ENCODE measurements around the gene RTL1.

RTL1 gene

DNA sequence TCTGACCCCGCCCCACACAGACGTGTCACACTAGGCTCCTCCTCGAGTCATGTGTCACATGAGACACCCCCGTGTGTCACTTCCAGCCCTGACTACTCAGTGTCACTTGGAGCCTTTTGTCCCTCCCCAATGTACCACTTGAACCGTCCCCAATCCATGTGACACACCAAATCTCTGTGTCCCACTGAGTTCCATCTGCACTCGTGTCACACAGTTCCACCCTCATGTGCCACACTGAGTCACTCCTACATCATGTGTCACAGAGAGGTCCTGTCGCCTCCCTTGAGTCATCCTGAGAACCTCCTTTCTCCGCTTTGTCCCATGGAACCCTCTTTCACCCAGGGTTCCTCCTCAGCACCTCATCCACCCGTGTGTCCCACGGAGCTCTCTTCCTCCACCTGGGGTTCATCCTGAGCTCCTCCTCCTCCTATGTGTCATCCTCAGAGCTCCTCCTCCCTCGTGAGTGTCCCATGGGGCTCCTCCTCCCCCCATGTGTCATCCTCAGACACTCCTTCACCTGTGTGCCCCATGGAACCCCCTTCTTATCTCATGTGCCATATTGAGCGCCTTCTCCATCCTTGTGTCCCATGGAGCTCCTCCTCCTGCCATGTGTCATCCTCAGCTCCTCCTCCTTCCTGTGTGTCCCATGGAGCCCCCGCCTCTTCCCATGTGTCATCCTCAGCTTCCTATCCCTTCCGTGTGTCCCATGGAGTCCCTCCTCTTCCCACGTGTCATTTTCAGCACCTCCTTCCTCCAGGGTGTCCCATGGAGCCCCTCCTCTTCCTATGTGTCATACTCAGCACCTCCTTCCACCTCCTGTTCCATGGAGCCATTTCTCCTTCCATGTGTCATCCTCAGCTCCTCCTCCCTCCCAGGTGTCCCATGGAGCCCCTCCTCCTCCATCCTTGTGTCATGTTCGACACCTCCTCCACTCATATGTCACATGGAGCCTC lies 32.0 kb downstream of the RTL1 start:
- H3K9ac ChIP-seq (ENCODE audit: low read depth, low read length): no peak overlapping the region
- no peak overlapping the region for H3K27ac ChIP-seq (ENCODE audit: low read depth, low read length)
- no peaks in the 10 kb centered on the region for H3K4me1 ChIP-seq (ENCODE audit: insufficient read depth, low read length)
- WGBS: 84% methylated on average over 16 of the region's 16 CpGs
- H3K9me3 ChIP-seq (ENCODE audit: insufficient read depth, low read depth, low read length): no peaks in the 10 kb centered on the region
- H3K4me3 ChIP-seq (ENCODE audit: low read length): no peak overlapping the region
- no peaks in the 10 kb centered on the region for H3K27me3 ChIP-seq (ENCODE audit: insufficient read depth, low read length)
- no peaks in the 10 kb centered on the region for H3K36me3 ChIP-seq (ENCODE audit: insufficient read depth, low read length)

DNA sequence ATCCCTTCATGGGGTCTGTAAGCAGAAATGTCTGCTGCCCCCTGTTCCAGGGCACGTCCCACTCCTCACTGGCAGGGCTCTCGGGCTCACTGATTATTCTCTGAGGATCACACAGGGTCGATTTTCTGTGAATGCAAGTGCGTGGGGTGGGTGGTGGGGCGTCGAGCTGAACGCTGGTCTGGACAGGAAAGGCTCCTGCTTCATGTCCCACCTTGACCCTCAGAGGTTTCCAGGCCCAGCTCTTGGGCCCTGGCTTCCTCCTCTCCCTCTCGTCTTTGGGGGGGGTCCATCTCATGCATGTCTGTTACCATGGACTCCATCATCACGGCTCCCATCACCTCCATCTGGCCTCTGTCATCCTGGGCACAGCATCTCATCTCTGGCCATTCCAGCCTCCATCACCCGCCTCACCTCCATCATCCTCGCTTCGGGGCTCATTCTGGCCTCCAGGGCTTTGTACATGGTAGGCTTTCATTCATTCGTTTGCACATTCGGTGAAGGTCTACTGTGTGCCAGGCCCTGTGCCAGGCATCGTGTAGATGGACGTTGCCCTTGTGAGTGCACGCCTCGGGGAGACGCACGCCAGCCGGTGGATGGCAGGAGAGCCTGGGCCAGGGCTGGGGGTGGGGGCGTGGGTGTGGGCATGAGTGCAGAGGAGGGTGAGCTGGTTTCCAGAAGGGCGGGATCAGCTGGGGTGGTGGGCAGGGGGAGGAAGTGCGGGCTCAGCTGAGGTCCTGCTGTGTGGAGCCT lies 34.7 kb downstream of the RTL1 start:
- no peak overlapping the region for H3K4me3 ChIP-seq (ENCODE audit: low read length)
- WGBS: 93% methylated on average over 20 of the region's 24 CpGs

DNA sequence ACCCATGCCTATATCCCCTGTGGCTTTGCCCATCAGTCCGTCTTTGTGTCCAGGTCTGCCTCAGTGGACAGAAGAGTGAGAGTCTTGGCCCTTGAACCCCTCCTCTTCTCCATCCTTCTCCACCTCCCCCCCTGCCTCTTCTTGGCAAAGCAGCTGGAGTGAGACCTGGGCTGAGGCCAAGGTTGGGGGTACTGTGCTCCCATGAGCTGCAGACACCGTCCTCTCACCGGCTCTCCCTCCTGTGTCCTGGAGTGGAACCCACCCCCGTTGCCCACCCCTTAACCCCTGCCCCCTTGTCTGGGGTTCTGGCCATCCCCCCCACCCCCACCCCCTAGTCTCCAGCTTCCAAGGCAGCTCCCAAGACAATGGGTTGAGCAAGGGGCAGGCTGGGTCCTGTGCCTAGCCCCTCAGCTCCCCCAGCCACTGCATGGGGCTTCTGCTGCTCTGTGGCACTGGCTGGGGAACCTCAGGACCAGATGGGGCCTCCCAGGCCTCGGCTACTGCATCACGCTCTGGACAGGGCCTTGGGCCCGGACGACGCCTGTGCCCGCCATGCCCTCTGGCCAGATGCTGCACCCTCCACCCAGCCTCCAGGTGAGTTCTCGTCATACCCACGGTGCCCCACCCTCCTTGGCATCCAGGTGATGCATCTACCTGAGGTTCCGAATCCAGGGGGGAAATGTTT lies 35.7 kb downstream of the RTL1 start:
- no peaks in the 10 kb centered on the region for H3K36me3 ChIP-seq (ENCODE audit: insufficient read depth, low read length)
- no peaks in the 10 kb centered on the region for H3K27me3 ChIP-seq (ENCODE audit: insufficient read depth, low read length)
- 94% methylated on average over 12 of the region's 13 CpGs for WGBS
- no peaks in the 10 kb centered on the region for H3K4me1 ChIP-seq (ENCODE audit: insufficient read depth, low read length)
- H3K9ac ChIP-seq (ENCODE audit: low read depth, low read length): no peak overlapping the region
- H3K27ac ChIP-seq (ENCODE audit: low read depth, low read length): no peak overlapping the region
- H3K9me3 ChIP-seq (ENCODE audit: insufficient read depth, low read depth, low read length): no peaks in the 10 kb centered on the region; the same call in 1 of the 2 replicates
- H3K4me3 ChIP-seq (ENCODE audit: low read length): no peak overlapping the region

More for the DNA sequence above, 34.7 kb downstream of the RTL1 start:
- Histone ChIP-seq H3K4me1 (ENCODE audit: insufficient read depth, low read length) (no peaks in the 10 kb centered on the region), H3K27me3 (ENCODE audit: insufficient read depth, low read length) (no peaks in the 10 kb centered on the region), H3K9me3 (ENCODE audit: insufficient read depth, low read depth, low read length) (no peaks in the 10 kb centered on the region), H3K27ac (ENCODE audit: low read depth, low read length) (no peak overlapping the region), H3K9ac (ENCODE audit: low read depth, low read length) (no peak overlapping the region), H3K36me3 (ENCODE audit: insufficient read depth, low read length) (no peaks in the 10 kb centered on the region)

DNA sequence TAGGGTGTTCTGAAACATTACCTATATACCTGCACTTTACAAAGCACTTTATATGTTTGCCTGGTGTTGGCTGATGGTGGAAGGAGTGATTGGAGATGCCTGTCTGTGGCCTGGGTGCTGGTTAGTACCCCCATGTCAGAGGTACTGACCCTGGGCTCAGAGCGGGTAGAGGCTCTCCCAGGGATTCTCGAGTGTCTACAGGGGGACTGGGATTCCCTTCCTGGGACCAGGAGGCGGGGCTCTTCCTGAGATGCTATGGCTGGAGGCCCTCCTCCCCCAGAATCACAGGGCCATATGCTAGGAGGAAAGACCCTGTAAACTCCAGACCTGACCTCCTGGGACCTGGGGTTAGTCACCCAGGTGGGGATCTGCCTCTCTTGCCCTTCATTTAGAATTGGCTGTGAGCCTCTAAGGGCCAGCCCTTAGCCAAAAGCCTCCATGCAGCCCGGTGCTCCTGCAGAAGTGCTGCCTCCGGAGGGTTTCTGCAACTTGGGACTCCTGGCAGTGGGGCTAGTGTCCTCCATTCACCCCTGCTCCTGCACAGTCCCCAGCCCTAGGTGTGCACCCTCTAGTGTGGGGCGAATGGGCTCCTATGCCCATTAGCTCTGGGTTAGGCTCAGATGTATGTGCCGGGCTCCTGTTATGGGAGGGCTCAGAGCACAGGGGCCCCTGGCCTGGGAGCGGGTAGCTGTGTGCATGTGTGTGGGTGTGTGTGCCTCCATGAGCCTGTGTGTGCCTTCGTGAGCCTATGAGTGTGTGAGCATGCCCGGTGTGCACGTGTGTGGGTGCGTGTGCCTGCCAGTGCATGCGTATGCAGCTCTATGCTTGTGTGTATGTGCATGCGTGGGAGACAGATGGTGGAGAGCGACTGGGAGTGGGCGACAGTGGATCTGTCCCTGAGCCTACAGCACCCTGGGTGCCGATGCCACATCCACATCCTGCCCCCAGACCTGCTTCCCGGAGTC lies 36.6 kb downstream of the RTL1 start:
- Histone ChIP-seq H3K27me3 (ENCODE audit: insufficient read depth, low read length) (no peaks in the 10 kb centered on the region), H3K9me3 (ENCODE audit: insufficient read depth, low read depth, low read length) (no peaks in the 10 kb centered on the region; the same call in 1 of the 2 replicates), H3K4me1 (ENCODE audit: insufficient read depth, low read length) (no peaks in the 10 kb centered on the region), H3K27ac (ENCODE audit: low read depth, low read length) (no peak overlapping the region), H3K9ac (ENCODE audit: low read depth, low read length) (no peak overlapping the region), H3K36me3 (ENCODE audit: insufficient read depth, low read length) (no peaks in the 10 kb centered on the region), H3K4me3 (ENCODE audit: low read length) (no peak overlapping the region)
- WGBS: 86% methylated on average over 18 of the region's 18 CpGs

DNA sequence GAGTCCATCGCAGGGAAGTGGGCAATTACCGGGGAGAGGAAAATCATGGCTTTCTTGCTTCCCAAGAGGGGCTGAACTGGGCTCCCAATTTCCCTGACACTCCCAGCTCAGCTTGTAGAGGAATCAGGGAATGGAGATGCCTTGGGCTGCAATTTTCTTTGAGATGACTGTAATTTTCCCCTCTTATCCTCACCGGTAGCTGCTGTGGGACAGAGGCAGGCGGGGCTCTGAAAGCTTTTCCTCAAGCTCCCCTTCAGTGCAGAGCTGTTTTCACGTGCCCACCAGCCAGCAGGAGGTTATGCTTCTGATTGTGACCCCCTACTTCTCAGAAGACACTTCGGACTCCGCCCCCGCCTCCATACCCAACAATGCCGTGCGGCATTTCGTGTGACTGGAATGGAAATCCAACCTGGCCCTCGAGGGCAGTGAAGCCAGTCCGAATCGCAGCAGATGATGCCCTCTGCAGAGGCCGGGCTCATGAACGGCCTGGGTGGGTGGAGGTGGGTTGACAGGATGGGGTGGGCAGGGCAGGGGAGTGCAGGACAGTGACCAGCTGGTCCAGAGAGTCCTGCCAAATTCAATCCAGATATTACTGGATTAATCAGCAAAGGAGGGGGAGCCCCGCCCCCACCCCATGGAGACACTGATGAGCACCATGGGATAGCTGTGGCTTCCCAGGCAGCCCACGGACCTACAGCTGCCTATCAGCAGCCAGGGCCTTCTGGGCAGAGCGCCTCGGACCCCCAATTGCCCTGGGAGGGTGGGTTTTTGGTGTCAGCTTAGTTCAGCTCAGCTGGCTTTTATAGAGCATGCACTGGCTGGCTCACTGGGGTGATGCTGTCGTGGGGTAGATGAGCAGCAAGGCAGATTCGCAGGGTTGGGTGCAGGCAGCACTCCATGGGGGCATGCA lies 37.6 kb downstream of the RTL1 start:
- H3K4me3 ChIP-seq (ENCODE audit: low read length): no peak overlapping the region
- WGBS: 89% methylated on average over 22 of the region's 22 CpGs
- H3K9me3 ChIP-seq (ENCODE audit: insufficient read depth, low read depth, low read length): no peaks in the 10 kb centered on the region; the same call in 1 of the 2 replicates
- no peaks in the 10 kb centered on the region for H3K4me1 ChIP-seq (ENCODE audit: insufficient read depth, low read length)
- no peak overlapping the region for H3K27ac ChIP-seq (ENCODE audit: low read depth, low read length)
- no peak overlapping the region for H3K9ac ChIP-seq (ENCODE audit: low read depth, low read length)
- no peaks in the 10 kb centered on the region for H3K27me3 ChIP-seq (ENCODE audit: insufficient read depth, low read length)
- H3K36me3 ChIP-seq (ENCODE audit: insufficient read depth, low read length): no peaks in the 10 kb centered on the region

DNA sequence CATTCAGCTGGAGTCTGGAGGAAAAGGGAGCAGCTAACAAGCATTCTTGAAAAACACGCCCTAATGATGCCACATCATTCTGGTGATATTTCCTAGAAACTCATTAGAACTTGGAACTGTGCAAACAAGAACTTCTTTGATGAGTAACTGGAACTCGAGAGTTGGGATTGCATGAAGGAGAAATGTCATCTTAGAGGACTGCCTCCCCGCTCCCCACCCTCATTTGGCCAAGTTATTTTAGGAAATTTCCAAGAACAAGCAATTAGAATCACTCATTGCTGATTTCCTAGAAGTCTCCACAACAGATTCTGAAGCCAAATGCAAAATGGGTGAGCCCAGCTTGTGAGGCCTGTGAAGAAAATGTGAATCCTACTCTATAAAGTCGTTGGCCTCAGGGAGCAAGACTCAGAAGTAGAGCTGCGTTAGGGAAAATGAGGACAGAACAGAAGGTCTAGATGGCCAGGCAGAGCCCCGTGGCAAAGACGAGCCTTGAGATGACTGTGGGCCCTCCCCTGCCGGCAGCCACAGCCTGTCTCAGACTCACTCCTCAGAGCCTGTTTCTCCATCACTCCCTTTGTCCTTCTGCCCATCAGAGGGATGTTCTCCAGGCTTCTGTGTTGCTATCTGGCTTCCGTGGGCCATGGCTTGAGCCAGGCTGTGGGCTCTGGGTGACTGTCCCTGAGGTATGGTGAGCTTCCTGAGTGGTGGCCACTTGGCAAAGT lies 38.4 kb downstream of the RTL1 start:
- Histone ChIP-seq H3K36me3 (ENCODE audit: insufficient read depth, low read length) (no peaks in the 10 kb centered on the region), H3K27me3 (ENCODE audit: insufficient read depth, low read length) (no peaks in the 10 kb centered on the region), H3K9ac (ENCODE audit: low read depth, low read length) (no peak overlapping the region), H3K27ac (ENCODE audit: low read depth, low read length) (no peak overlapping the region), H3K9me3 (ENCODE audit: insufficient read depth, low read depth, low read length) (no peaks in the 10 kb centered on the region; the same call in 1 of the 2 replicates), H3K4me3 (ENCODE audit: low read length) (no peak overlapping the region), H3K4me1 (ENCODE audit: insufficient read depth, low read length) (no peaks in the 10 kb centered on the region)
- 92% methylated on average over 9 of the region's 9 CpGs for WGBS

DNA sequence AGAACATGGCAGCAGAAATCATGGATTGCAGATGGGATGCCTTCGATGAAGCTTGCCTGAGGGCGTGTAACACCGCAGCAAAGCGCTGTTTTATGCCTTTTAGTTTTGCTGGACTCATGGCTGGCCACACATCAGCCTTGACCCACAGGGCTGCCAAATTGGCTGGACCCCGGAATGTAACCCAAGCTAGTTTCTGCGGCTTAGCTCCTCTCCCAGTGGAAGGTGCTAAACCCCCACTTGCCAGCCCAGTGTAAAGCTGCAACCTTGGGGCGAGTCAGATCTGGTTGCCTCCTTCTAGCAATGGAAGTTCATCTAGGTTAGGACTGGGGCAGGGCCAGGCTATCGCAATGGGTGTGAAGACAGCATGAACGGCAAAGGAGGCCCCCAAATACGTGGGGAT lies 39.3 kb downstream of the RTL1 start:
- no peaks in the 10 kb centered on the region; the same call in 1 of the 2 replicates for H3K9me3 ChIP-seq (ENCODE audit: insufficient read depth, low read depth, low read length)
- no peak overlapping the region for H3K9ac ChIP-seq (ENCODE audit: low read depth, low read length)
- no peaks in the 10 kb centered on the region for H3K4me1 ChIP-seq (ENCODE audit: insufficient read depth, low read length)
- H3K36me3 ChIP-seq (ENCODE audit: insufficient read depth, low read length): no peaks in the 10 kb centered on the region
- no peaks in the 10 kb centered on the region for H3K27me3 ChIP-seq (ENCODE audit: insufficient read depth, low read length)
- WGBS: 91% methylated on average over 10 of the region's 10 CpGs
- H3K27ac ChIP-seq (ENCODE audit: low read depth, low read length): no peak overlapping the region
- no peak overlapping the region for H3K4me3 ChIP-seq (ENCODE audit: low read length)

DNA sequence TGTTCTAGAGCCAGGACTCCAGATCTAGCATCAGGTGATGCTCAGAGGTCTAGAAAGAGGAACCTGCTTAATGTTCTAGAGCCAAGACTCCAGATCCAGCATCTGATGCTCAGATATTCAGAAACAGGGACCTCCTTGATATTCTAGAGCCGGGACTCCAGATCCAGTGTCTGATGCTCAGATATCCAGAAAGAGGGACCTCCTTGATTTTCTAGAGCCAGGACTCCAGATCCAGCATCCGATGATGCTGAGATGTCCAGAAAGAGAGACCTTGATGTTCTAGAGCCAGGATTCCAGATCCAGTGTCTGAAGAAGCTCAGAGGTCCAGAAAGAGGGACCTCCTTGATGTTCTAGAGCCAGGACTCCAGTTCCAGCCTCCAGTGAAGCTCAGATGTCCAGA lies 40.7 kb downstream of the RTL1 start:
- WGBS: 95% methylated on average over 2 of the region's 2 CpGs
- H3K9ac ChIP-seq (ENCODE audit: low read depth, low read length): no peak overlapping the region
- no peak overlapping the region for H3K4me3 ChIP-seq (ENCODE audit: low read length)
- H3K4me1 ChIP-seq (ENCODE audit: insufficient read depth, low read length): no peaks in the 10 kb centered on the region
- no peaks in the 10 kb centered on the region for H3K27me3 ChIP-seq (ENCODE audit: insufficient read depth, low read length)
- no peak overlapping the region for H3K27ac ChIP-seq (ENCODE audit: low read depth, low read length)
- H3K9me3 ChIP-seq (ENCODE audit: insufficient read depth, low read depth, low read length): no peaks in the 10 kb centered on the region; the same call in 1 of the 2 replicates
- H3K36me3 ChIP-seq (ENCODE audit: insufficient read depth, low read length): no peaks in the 10 kb centered on the region

DNA sequence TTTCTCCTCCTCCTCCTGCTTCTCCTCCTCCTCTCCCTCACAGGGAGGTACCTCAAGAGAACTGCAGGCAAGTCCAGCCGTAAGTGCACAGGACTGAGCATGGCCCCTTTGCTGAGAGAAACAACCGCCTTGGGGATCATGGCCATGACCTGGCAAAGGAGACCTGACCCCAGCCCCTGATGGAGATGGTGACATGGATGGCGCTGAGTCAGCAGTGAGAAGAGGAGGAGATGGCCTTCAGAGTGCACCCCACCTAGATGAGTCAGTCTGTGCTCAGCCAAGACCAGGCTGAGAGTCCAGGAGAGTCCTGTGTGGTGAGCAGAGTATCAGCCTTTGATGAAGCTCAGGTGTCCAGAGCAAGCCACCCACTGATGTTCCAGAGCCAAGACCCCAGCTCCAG lies 41.2 kb downstream of the RTL1 start:
- no peak overlapping the region for H3K9ac ChIP-seq (ENCODE audit: low read depth, low read length)
- no peak overlapping the region for H3K4me3 ChIP-seq (ENCODE audit: low read length)
- no peaks in the 10 kb centered on the region; the same call in 1 of the 2 replicates for H3K9me3 ChIP-seq (ENCODE audit: insufficient read depth, low read depth, low read length)
- WGBS: 63% methylated on average over 3 of the region's 3 CpGs
- H3K27ac ChIP-seq (ENCODE audit: low read depth, low read length): no peak overlapping the region
- no peaks in the 10 kb centered on the region for H3K36me3 ChIP-seq (ENCODE audit: insufficient read depth, low read length)
- no peaks in the 10 kb centered on the region for H3K4me1 ChIP-seq (ENCODE audit: insufficient read depth, low read length)
- no peaks in the 10 kb centered on the region for H3K27me3 ChIP-seq (ENCODE audit: insufficient read depth, low read length)

Data from HUES64 (cell line).